Stimulated activated CD4-positive, alpha-beta T cell treated with anti-CD3 and anti-CD28 coated beads, TNF-alpha, amount 100 ng/mL, for 4 hours (primary cell): Measurements from ENCODE around the gene MAFB.

Source experiments
- DNase-seq, 3 experiments: peaks; one replicate each; pipeline ENCODE4 v3.0.0-alpha.2; 2020; ENCODE audit warnings: low read depth in 3 of 3

MAFB gene

DNA sequence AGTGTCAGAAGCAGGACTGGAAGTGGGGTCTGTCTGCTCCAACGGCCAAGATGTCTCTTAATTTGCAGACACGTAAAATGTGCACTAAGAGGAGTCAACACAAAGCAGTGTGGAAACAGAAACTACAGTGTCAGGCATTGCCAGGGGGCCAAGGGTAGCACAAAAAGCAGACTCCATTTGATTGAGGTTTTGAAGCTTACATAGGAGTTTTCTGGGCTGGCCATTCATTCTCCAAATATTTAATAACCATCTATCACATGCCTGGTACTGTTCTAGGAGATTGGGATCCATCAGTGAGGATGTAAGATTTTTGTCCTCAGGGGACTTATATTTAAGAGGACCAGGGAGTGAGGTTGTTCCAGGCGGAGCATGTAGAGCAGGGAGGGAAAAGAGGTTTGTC lies 29.5 kb downstream of the MAFB start:
- DNase-seq: no peak

DNA sequence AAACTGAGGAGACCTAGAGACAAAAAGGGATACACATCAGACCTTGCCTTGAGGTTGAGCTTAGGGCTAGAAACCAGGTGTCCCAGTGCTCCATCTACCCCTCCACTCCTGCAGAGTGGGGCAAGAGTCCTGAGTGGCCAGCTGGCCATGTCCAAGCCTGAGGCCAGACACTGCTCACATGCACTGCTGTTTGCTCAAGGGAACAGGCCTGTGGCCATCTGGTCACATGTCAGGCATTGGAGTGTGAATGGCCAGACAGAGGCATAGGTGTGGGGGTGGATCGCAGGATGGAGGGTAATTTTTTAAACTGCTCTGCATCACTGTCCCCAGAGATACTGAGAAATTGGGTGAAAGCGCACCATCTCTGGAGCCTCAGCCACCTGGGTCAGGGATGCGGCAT lies 30.5 kb downstream of the MAFB start:
- DNase-seq: no peak

- no peak for DNase-seq
Measured at GRCh38 chr20:40657526-40657925, 31.5 kb downstream of the MAFB start.

- no peak for DNase-seq
Measured at GRCh38 chr20:40655451-40655850, 33.6 kb downstream of the MAFB start.

DNA sequence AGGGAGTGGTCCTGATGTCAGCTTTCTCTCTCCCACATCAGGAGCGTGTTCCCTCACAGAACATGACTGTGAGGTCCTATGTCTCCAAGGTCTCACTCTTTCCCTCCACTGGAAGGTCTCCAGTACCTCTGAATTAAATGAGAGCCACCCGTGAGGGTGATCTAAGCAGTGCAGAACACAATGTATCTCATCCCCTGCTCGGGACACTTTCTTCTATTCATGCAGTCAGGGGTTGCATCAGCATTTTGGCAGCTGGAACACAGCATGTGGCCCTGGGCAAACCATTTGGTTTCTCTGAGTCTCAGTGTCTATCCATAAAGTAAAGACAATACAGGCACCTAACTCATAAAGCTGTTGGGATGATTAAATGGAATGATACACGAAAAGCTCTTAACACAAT lies 34.2 kb downstream of the MAFB start:
- DNase-seq: no peak

GRCh38 chr20:40652441-40652987 lies 36.5 kb downstream of the MAFB start:
- DNase-seq: no peak

DNA sequence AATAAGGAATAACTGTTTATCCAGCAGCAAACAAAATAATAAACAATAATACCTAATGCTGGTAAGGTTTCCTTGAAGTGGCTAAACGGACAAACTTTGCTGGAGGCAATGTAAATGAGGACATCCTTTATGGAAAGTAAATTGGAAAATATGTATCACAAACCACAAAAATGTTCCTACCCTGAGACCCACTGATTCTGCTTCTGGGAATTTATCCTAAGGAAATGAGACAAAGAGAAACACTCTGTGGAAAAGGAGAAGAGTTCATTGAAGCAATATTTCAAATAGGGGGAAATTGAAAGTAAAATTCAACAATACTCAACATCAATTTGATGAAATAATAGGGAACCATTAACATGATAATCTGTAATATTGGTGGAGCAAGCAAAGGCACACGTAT lies 37.9 kb downstream of the MAFB start:
- DNase-seq: no peak

- no peak for DNase-seq
Measured at GRCh38 chr20:40650707-40651106, 38.3 kb downstream of the MAFB start.

DNA sequence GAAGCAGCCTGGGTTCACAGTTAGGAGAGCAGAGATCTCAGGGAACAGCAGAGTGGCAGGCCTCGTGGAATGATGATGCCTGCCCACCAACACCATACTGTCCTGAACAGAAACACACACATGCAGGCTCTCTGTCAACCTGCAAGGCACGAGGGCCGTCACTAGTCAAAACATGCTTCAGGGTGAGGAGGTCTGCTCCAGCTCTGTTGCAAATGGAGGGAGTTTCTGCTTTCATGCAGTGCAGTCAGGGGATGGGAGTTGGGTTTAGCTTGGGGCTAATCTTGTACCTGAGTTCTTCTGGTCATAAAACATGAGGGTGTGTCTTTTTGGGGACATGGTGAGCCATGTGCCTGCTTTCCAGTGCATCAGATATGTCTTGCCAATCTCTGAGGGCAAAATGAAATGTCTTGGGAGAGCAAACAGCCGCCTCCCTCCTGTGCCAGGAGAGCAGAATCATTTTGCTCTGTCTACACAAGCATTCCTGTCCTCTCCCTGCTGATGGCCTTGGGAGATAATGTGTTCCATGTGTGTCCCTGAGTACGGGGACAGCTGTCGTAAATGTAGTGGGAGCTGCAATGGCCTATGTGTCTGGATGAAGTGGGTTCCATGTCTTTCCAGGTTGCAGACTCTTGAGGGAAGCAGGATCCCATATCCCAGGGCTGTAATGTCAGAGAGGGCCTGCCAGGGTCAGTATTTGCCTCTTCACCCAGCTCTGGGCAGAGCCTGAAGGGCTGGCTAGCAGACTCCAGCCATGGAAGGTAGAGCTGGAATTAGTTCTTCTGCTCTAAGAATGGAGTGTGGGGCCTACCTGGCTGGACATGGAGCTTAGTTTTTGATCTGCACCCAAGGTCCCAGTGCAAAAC lies 40.6 kb downstream of the MAFB start:
- no peak for DNase-seq

DNA sequence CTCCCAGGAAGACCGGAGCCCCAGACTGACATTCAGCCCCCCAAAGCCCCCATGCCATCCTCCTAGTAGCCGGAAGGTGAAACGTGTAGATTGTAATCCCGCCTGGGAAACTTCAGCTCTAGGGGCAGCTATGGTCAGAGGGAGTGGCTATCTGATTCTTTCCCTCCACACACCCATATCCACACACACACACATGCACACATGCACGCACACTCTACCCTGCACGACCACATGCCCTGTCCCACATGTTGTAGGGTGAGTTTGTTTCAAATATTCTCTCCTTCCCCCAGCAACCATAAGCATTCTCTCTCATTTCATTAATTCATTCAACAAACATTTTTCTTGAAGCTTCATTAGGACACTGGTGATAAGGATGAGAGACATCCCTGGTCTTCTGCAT lies 42.2 kb downstream of the MAFB start:
- DNase-seq: no peak

GRCh38 chr20:40646361-40646760 lies 42.7 kb downstream of the MAFB start:
- DNase-seq: no peak

GRCh38 chr20:40644863-40645262 lies 44.2 kb downstream of the MAFB start:
- DNase-seq: no peak

DNA sequence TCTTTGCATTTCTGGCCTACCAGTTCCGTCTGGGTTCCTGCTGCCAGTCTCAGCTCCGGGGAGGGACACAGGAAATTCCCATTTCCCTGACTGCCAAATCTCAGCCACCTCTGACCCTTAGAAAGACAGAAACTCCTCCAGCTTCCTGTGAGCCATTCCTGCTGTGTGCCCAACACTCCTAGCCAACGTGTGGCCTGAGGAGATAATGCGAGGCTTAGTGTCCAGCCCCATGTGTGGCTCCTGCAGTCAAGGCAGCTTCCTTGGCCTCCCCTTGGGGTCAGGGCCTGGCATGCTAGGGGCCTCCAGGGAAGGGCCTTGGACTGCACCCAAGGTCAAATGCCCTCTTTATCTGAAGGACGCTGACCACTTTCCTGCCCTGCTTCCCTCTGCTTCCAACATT lies 45.1 kb downstream of the MAFB start:
- no peak for DNase-seq

GRCh38 chr20:40641809-40642208 lies 47.2 kb downstream of the MAFB start:
- no peak for DNase-seq

- DNase-seq: no peak
Measured at GRCh38 chr20:40641202-40641601, 47.8 kb downstream of the MAFB start.

GRCh38 chr20:40640667-40641066 lies 48.4 kb downstream of the MAFB start:
- DNase-seq: no peak

GRCh38 chr20:40639676-40640355 lies 49.2 kb downstream of the MAFB start:
- DNase-seq: no peak

DNA sequence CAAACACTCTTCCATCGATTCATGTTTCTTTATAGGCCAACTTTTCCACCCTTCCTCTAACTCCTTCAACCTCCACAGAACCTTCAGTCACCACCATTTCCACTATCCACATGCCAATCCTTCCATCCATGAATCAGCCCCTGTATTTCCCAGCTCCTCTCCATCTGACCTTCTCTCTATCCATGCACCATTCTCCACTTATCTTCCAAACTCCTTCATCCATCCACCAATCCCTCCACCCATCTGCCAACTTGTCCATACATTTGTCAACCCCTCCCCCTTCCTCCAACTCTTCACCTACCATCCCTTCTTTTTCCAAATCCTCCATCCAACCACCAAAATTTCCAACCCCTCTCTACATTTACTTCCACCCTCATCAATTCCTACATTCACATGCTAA lies 49.9 kb downstream of the MAFB start:
- DNase-seq: no peak

DNA sequence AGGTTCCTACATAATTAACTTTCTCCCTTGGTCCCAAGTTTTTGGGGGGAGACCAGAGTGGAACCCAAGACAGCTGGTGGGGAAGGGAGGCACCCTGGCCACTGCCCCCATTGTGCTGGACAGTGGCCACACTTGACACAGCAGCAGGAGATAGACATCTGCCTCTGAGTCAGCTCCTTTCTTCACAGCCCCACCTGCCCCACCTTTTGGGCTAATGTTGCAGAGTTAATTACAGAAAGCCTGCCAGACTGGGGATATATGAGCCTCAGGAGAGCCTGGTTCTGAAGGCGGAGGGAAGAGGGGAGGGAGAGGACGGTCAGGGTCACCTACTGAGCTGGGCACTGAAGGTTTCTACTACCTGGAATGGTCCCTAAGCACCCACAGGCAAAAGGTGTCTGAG lies 50.6 kb downstream of the MAFB start:
- DNase-seq: no peak

DNA sequence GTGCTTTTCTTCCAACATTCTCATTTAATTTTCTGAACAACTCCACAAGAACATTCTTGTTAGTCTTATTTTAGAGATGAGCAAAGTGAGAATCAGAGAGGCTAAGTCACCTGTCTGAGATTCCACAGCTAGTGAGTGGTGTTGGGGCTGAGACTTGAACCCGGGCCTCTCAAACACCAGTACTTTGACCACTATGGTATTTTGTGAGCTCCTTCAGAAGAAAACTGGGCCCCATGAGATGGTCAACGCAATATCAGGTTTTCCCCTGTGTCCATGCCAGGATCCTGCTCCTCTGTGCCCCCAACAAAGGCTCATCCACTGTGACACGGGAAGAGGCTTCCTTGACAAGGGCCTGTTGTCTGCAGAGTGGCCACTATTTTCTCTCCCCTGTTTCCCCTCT lies 51.9 kb downstream of the MAFB start:
- DNase-seq: no peak

- DNase-seq: no peak
Measured at GRCh38 chr20:40636486-40636885, 52.5 kb downstream of the MAFB start.

- DNase-seq: no peak
Measured at GRCh38 chr20:40635971-40636370, 53.1 kb downstream of the MAFB start.
